ENCODE measurements around the gene PICALM.
A peak's percentile ranks its signal among the peaks of the same experiment; 100 is the strongest.

The PICALM gene

GRCh38 chr11:86081455-86081854, 12.6 kb upstream of the PICALM start:
- no peak for DNase-seq (ENCODE audit: low read depth)

DNA sequence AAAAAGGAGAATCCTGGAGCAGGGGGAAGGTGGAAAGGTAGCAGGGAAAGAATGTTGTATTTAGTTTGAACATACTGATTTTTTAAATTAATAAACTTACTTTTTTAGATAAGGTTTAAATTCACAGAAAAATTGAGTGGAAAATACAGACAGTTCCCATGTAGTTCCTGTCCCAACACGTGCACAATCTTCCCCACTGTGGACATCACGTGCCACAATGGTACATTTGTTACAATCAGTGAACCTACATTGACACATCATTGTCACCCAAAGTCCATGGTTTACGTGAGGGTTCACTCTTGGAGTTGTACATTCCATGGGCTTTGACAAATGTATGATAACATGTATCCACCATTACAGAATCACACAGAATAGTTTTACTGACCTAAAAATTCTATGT, 10.5 kb upstream of the PICALM start:
- no peak for DNase-seq (ENCODE audit: low read depth)

DNA sequence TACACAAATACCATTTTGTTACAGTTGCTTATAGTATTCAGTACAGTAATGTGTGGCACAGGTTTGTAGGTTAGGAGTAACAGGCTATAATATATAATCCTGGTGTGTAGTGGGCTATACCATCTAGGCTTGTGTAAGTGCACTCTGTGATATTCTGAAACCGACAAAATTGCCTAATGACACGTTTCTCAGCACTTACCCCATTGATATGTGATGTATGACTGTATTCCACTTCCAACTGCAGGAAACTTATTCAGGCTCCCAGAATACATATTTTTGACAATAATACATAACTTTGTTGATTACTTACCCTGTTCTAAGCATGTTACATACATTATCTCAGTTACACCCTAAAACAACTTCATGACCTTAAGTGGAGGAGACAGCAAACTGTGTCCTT, 5.1 kb upstream of the PICALM start:
- DNase-seq (ENCODE audit: low read depth): no peak

GRCh38 chr11:86072211-86072610, 3.3 kb upstream of the PICALM start:
- no peak for DNase-seq (ENCODE audit: low read depth)

DNA sequence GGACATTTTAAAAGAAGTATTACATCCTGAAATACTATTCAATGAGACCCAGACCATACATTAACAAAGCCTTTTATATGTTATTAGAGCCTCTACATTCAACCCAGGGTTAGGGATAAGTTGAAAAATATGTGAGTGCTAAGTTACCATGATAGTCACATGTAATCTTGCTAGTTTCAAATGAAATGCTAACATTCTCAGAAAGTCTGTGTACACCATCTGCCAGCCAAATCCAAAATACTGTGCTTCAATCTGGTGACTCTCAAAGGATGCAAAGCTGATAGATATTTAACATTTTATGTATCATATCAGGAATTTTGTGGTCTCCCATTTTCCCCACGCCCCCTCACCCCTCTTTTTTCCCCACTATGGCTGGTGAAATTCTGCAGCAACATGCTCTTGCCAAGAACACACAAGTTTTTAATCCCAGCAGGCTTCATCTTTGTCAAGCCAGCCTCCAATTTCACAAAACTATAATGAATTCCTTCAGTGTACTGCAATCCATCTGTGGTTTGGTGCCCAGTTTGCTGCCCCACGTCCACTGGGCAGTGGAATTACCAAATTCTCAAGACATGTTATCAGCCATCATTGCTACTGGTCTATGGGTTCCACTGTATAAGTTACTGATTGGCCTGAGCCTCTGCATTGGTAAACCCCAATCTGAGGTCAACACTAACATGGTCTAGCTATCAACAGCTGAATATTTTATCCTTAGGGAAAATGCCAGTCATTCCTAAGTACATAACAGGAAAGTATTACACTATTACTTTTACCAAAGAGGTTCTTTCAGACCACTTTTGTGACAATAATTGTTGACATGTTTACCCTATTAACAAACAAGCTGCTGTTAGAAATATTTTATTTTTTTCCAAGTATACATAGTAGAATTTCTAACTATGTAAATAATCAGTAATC, 1.5 kb upstream of the PICALM start:
- no peak for DNase-seq (ENCODE audit: low read depth)

- DNase-seq (ENCODE audit: low read depth): peak; percentile 93
Observed at GRCh38 chr11:86069408-86070101, 671 bp upstream of the PICALM start.

DNA sequence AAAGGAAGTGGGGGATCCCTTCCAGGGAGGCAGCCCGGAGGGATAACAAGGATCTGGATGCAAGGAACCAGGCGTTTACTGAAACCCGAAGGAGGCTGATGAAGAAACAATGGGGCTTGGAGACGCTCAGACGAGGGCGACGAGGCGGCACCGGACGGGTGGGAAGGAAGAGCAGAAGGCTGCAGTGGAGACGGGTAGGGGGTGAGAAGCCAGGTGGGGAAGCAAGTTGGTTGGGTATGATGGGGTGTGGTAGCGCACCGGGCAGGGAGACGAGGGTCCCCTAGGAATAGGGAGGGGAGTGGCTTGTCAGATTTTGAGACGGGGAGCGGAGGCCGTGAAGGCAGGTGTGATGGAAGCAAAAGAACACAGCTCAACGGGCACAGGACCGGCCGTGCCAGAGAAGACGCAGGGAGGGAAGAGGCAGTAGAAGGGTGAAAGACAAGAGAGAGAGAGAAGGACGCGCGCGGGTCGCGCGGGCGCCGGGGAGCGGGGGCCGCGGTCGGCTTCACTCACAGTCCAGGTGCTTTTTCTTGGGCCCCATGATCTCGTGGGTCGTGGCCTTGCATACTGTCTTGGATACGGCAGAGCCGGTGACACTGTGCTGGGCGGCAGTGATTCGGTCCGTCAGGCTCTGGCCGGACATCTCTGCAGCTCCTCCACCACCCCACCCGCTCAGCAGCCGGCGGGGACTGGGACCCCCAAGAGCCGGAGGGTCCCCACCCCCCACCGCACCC, 579 bp downstream of the PICALM start:
- no peak for DNase-seq (ENCODE audit: low read depth)

GRCh38 chr11:86067851-86068137, 1.1 kb downstream of the PICALM start:
- no peak for DNase-seq (ENCODE audit: low read depth)

DNA sequence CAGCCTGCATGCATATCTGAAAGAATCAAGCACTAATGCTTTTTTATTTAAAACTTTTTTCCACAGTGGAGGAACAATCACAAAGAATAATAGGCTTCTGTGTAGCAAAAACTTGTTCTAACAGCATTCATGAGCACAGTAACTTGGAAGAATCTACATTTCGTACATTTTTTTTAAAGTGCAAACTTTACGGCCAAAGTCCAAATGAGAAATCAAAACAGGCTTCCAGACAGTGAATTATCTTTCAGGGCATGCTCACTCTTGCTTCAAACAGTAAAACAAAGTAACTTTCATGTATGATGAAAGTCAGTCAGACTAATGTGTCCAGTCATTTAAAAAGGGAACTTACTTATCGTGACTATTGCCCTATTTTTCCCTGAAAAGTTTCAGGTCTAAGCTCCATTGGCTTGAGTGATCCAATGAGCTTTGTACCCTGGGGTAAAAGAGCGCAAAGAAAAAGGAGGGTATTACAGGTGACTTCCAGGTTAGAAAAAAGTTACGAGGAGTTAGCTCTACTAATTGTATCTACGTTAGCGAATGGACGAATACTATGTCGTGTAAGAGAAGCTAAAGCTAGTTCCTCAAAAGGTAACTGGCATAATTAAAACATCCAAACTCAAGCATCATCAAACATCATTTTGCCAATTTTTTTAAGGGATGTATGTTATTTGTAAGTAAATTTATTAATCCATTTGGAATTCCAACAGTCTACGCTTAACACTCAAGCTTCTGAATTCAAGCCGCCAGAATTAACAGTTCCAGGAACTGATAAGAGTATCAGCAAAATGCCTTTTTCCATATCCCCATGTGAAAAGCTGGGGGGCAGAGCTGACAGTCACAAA, 1.7 kb downstream of the PICALM start:
- no peak for DNase-seq (ENCODE audit: low read depth)

DNA sequence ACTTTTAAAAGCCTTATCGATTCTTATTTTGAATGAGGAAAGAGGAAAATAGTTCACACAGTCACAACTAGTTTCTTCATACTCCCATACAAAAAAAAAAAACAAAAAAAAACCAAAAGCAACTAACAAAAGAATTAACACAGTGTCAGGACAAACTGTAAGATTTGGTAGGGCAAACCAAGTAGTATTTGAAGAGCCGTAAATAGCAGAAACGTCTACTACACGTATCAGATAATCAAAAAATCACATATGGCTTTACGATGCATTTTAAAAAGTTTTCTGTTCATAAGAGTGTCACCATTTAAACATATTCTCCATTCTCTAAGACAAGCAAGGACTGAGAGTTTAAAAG, 2.3 kb downstream of the PICALM start:
- DNase-seq (ENCODE audit: low read depth): no peak

GRCh38 chr11:86066033-86066432, 2.9 kb downstream of the PICALM start:
- no peak for DNase-seq (ENCODE audit: low read depth)

- DNase-seq (ENCODE audit: low read depth): no peak
Observed at GRCh38 chr11:86064220-86064803, 4.6 kb downstream of the PICALM start.

DNA sequence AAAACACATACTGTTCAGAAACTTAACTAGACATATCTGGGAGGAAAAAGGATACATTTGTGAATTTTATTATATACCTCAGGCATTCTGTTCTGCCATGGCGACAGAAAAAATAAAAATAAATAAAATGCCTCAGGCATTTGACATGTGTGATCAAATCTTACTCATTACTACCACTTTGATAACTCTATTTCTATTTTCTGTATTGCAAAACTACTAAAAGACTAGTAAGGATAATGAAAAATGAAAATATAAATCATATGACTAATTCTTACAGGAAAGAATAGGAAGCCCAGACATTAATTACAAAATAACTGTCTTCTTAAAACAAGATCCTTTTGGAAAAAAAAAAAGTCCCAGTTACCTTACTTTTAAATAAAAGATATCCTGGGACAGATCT, 5.3 kb downstream of the PICALM start:
- no peak for DNase-seq (ENCODE audit: low read depth)

DNA sequence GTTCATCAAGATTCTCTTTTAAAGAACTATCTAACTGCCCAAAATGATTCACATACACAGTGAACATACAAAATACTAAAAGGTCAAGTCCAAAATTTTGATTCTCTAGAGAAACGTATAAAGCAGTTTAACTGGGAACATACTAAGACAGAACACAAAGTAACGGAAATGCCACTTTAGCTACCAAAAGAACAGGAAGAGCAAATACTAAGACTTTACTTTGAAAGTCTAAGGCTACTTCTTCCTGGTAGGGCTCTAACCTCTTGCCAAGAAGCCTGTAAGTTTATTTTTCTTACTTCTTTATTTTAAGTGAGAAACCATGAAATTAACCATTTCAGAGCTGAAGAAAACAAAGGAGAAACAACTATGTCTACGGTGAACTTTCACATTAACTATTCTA, 6.2 kb downstream of the PICALM start:
- no peak for DNase-seq (ENCODE audit: low read depth)

DNA sequence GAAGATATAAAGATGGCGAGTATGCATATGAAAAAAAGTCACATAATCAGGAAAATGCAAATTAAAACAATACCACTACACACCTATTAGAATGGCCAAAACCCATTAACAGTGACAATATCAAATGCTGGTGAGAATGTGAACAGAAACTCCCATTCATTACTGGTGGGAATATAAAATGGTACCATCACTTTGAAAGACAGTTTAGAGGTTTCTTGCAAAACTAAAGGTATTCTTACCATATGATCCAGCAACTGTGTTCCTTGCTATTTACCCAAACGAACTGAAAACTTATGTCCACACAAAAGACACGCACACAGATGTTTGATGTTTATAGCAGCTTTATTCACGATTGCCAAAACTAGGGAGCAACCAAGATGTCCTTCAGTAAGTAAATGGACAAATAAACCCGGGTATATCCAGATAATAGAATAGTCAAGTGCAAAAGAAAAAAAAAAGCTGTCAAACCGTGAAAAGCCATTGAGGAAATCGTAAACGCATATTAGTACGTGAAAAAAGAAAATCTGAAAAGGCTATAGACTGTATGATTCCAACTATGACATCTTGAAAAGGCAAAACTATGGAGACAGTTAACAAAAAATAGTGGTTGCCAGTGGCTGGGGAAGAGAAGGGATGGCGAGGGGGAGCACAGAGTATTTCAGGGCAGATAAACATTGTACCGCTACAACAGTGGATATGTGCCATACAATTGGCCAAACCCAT, 7.2 kb downstream of the PICALM start:
- no peak for DNase-seq (ENCODE audit: low read depth)

DNA sequence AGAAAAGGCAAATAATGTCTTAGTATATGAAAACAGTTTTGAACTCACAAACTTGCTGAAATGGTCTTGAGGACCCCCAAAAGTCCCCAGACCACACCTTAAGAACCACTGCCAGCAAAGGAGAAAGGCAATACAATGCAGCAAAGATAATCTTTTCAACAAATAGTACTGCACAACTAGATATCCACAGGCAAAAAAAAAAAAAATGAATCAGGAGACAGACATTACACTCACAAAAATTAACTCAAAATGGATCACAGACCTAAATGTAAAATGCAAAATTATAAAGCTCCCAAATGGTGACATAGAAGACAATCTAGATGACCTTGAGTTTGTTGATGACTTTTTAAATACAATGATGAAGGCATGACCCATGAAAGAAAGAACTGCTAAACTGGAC, 8.3 kb downstream of the PICALM start:
- DNase-seq (ENCODE audit: low read depth): no peak

DNA sequence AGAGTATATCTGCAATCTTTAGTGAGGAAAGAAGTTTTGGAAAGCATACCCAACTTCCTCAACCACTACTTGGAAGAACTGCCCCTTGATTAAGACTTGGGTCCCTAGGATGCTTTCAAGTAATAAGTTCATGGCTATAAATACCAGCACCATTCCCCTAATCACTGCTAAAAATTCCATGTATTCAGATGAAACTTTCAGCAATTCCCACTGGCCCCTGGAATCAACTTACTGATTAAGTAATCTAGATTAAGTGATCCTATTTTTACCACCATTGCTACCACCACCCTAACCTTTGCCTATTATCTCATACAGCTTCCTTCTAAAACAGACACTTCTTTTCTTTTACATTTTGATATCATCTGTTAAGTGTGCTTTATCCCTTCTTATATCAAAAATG, 10.5 kb downstream of the PICALM start:
- no peak for DNase-seq (ENCODE audit: low read depth)

GRCh38 chr11:86056351-86056854, 12.5 kb downstream of the PICALM start:
- no peak for DNase-seq (ENCODE audit: low read depth)

DNA sequence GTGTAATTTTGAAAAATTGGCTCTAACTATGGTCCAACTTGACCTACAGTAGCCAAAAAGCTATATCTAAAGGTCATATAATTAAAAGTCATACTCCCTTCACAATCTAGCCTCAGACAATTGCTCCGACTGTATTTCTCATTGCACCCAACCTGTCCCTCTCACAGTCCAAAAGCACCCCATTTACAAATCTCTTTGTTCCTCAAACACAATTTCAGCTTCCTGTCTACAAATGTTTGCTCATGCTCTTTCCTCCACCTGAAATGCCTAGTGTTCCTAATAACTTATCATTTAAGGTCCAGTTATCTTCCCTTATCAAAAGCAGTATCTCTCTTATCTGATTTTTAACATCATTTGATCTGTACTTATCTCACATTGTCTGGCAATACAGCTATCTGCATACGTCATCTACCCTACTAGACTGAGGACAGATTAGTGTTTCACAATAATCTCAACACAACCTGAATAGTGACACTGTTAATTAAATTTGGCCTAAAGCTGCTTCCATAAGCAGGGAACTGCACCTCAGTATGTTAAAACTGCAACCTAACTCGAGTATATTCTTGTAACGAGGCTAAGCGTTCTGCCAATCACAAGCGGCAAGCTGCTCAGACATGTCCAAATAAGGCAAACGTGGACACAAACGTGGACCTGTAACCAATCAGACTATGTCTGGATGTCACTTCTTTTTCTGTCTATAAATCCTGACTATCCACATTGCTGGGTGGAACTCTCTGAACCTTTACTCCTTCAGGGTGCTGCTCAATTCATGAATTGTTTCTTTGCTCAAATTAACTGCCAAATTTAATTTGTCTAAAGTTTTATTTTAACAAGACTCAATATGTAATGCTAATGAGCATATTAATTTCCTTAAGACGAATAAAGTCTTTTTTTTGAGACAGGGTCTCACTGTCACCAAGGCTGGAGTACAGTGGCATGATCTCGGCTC, 15.9 kb downstream of the PICALM start:
- DNase-seq (ENCODE audit: low read depth): no peak

GRCh38 chr11:86050196-86050709, 18.6 kb downstream of the PICALM start:
- no peak for DNase-seq (ENCODE audit: low read depth)
